Lower leg skin (tissue), 3 donors: Measurements from ENCODE around the gene EPN1.

ENCODE experiments used
- CTCF ChIP-seq, 3 donors: fragments of 450-650 bp; IDR thresholded peaks; one replicate each; pipeline ENCODE4 v1.5.1; 2016; ENCODE audit warnings: antibody characterized with exemption in 3 of 3, mild to moderate bottlenecking in 3 of 3, moderate library complexity in 2 of 3
- POLR2A ChIP-seq, 2 donors: fragments of 450-650 bp; IDR thresholded peaks; one replicate each; pipeline ENCODE4 v1.6.1; 2016 to 2017; ENCODE audit warnings: antibody characterized with exemption in 2 of 2, mild to moderate bottlenecking in 1 of 2, moderate library complexity in 1 of 2

GRCh38 chr19:55666343-55667005 lies 8.6 kb upstream of the EPN1 start:
- TF ChIP-seq CTCF (IDR thresholded peaks at IDR 0.05) (no peak), POLR2A (IDR thresholded peaks at IDR 0.05) (no peak)
